ENCODE measurements around the gene POGZ. TPM values are rescaled to one million over a fixed set of nuclear protein-coding genes. Genes with fewer than 3 reads are reported as not detected.

Gene POGZ
- total and polyA plus RNA-seq, 2 of the 13 experiments (the other 11 are each of a cell fraction or from before 2014, with no cell fraction given), result 15.3 to 45.6 TPM

- Histone ChIP-seq H2AFZ (ENCODE audit: low read length) (no peak overlapping the region), H3K4me3 (replicated peaks in 1 of 3; ENCODE audit: insufficient read depth in 1 of 3, low read depth in 2 of 3, low read length in 3 of 3) (no peak overlapping the region), H3K9ac (ENCODE audit: insufficient read depth, low read depth, low read length) (no peak overlapping the region), H4K20me1 (ENCODE audit: insufficient read depth, low read length) (no peaks in the 10 kb centered on the region), H3K79me2 (ENCODE audit: insufficient read depth, low read length) (no peaks in the 10 kb centered on the region), H3K9me3 (ENCODE audit: low read length) (no peaks in the 10 kb centered on the region; the same call in 1 of the 2 replicates), H3K36me3 (replicated peaks in 1 of 2; ENCODE audit: control insufficient read depth in 1 of 2, insufficient read depth in 2 of 2, low read length in 2 of 2) (no peaks in the 10 kb centered on the region), H3K27ac (ENCODE audit: extremely low read length, insufficient read depth, low read length) (no peak overlapping the region), H3K4me2 (ENCODE audit: low read depth, low read length) (no peak overlapping the region), H3K27me3 (ENCODE audit: control insufficient read depth in 1 of 2, insufficient read depth in 2 of 2, low read length in 2 of 2) (no peaks in the 10 kb centered on the region), H3K4me1 (ENCODE audit: insufficient read depth, low read length) (peaks cover 8% of the 10 kb centered on the region; the same call in 1 of the 2 replicates)
- DNase-seq (ENCODE audit: low spot score) (no peak), ATAC-seq (no peak), FAIRE-seq (no peak)
- TF ChIP-seq ZNF644 (CRISPR knock-in tag; IDR thresholded peaks at IDR 0.05; ENCODE audit: low read depth) (no peak), ARNTL (CRISPR knock-in tag; IDR thresholded peaks at IDR 0.05) (no peak), NFYB (CRISPR knock-in tag; IDR thresholded peaks at IDR 0.05) (no peak), JUN (CRISPR knock-in tag; IDR thresholded peaks at IDR 0.05) (no peak), GMEB2 (CRISPR knock-in tag; IDR thresholded peaks at IDR 0.05; ENCODE audit: low read depth) (no peak), NR2C2 (CRISPR knock-in tag; IDR thresholded peaks at IDR 0.05; ENCODE audit: borderline replicate concordance) (no peak), TEAD2 (CRISPR knock-in tag; IDR thresholded peaks at IDR 0.05) (no peak), MAZ (IDR thresholded peaks at IDR 0.05; ENCODE audit: borderline replicate concordance, low read depth, low read length) (no peak), MAZ (CRISPR knock-in tag; IDR thresholded peaks at IDR 0.05; ENCODE audit: low read depth) (no peak), ZNF18 (CRISPR knock-in tag; IDR thresholded peaks at IDR 0.05; ENCODE audit: insufficient replicate concordance) (no peak), DZIP1 (CRISPR knock-in tag; IDR thresholded peaks at IDR 0.05) (no peak)
- in situ Hi-C loops (cut with HindIII; ENCODE audit: extremely low pct_ligation_motif_present, low pct_unique_long_range_greater_than_20kb) (no loop called here), intact Hi-C loops (cut with micrococcal nuclease; ENCODE audit: unreplicated experiment) (no loop called here)
- 15% methylated on average over 2 of the region's 2 CpGs for WGBS (ENCODE audit: low lambda C conversion rate)
- CTCF ChIA-PET (ENCODE audit: low intra/inter-chr PET ratio, low total read pairs), result no interaction called here
- POLR2A ChIA-PET, result no interaction called here
- no TSS peak for BruUV-seq (replicated peaks)
These were observed 19.6 kb upstream of the POGZ start for GRCh38 chr1:151478923-151479322.

Measured in HepG2 (cell line).